Esophagus squamous epithelium (tissue), 5 donors: ENCODE results near the gene SIAH2. TPM values are rescaled to one million over a fixed set of nuclear protein-coding genes. Genes with fewer than 3 reads are reported as not detected.
A peak's percentile ranks its signal among the peaks of the same experiment; 100 is the strongest.

Experiments used
- DNase-seq: peaks from one replicate; lab custom pipeline; 2025; lab: John Stamatoyannopoulos, UW
- H3K27ac ChIP-seq, 4 donors: fragments of 200-600 bp; sonication (generic); one replicate each; pipeline ENCODE4 v1.5.1; 2016 to 2019; ENCODE audit warnings: mild to moderate bottlenecking in 1 of 4
- H3K27me3 ChIP-seq, 4 donors: fragments of 200-600 bp; sonication (generic); 1 replicate in 3 of 4; 2 replicates in 1 of 4; pipeline versions ENCODE4 v1.5.1 to v1.6.0; 2017 to 2021; ENCODE audit warnings: antibody characterized with exemption in 1 of 4
- H3K36me3 ChIP-seq, 3 donors: fragments of 200-600 bp; sonication (generic); one replicate each; pipeline ENCODE4 v1.5.1; 2016 to 2019
- H3K4me1 ChIP-seq, 3 donors: fragments of 200-600 bp; sonication (generic); one replicate each; pipeline ENCODE4 v1.5.1; 2017 to 2019
- H3K4me3 ChIP-seq, 4 donors: fragments of 200-600 bp; sonication (generic); 1 replicate in 3 of 4; 2 replicates in 1 of 4; pipeline ENCODE4 v1.5.1; 2016 to 2019; ENCODE audit warnings: mild to moderate bottlenecking in 2 of 4, moderate library complexity in 1 of 4
- H3K9me3 ChIP-seq, 3 donors: fragments of 200-600 bp; sonication (generic); one replicate each; pipeline ENCODE4 v1.5.1; 2016 to 2019
- POLR2A ChIP-seq, 4 donors: fragments of 450-650 bp; IDR thresholded peaks; one replicate each; pipeline ENCODE4 v1.6.1; 2017; ENCODE audit warnings: antibody characterized with exemption in 4 of 4, mild to moderate bottlenecking in 4 of 4, moderate library complexity in 3 of 4
- WGBS, 2 donors: methylation state at CpG; one replicate each; pipeline ENCODE4 v1.1.5; 2018; 5-methylcytosine and 5-hydroxymethylcytosine counted together
- intact Hi-C: fragments of 100-400 bp; cut with DNase I; formaldehyde crosslinking; loops from one replicate; pipeline ENCODE4 v1.15.0; 2022
- total RNA-seq, 4 donors: library from RNA; depleted of rRNA; stranded (reverse); fragments of >200 nt; gene quantifications; one replicate each; pipeline ENCODE4 v1.1.0, GENCODE V29; 2016
- TF ChIP-seq, protein P1 (sequence below), 6 experiments: fragments of 450-650 bp in 4 of 6; fragments of 200-600 bp in 2 of 6; sonication (generic) in 2 of 6; IDR thresholded peaks; one replicate each; pipeline ENCODE4 v1.5.1; 2016 to 2019; ENCODE audit warnings: antibody characterized with exemption in 6 of 6, mild to moderate bottlenecking in 4 of 6, moderate library complexity in 4 of 6
- donor health status: DM: yes; HTN: yes; CAD: no.

SIAH2 gene
- total RNA-seq, 4 donors from 2014 or later, result 39.4 to 74.8 (median 51.8) TPM

DNA sequence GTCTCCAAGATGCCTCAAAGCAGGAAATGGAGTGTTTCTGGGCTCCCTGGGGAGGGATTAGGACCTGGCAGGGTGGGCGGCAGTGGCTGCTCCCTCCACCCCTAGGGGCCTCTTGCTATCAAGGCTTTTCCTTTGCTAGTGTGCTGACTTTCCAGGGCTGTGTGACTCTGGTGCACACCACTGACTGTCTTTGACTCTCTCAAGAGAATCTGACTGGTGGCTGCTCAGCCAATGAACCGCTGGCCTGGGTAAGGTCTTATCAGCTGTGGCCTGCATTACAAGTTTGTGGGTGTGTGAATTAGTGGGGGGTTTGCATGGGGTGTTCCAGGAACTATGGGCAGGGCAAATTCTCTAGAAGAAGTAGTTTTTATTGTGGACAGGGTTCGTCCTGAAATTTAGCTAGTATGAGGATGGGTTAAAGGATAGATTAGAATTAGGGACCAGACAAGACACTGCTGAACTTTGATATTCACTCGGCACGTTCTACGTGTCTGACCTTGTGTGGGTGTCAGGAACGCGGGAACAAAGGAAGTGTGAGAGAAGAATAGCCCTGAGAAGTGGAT is 29.5 kb downstream of the SIAH2 start:
- TF ChIP-seq POLR2A (IDR thresholded peaks at IDR 0.05), result no peak
- TF ChIP-seq, protein P1, sequence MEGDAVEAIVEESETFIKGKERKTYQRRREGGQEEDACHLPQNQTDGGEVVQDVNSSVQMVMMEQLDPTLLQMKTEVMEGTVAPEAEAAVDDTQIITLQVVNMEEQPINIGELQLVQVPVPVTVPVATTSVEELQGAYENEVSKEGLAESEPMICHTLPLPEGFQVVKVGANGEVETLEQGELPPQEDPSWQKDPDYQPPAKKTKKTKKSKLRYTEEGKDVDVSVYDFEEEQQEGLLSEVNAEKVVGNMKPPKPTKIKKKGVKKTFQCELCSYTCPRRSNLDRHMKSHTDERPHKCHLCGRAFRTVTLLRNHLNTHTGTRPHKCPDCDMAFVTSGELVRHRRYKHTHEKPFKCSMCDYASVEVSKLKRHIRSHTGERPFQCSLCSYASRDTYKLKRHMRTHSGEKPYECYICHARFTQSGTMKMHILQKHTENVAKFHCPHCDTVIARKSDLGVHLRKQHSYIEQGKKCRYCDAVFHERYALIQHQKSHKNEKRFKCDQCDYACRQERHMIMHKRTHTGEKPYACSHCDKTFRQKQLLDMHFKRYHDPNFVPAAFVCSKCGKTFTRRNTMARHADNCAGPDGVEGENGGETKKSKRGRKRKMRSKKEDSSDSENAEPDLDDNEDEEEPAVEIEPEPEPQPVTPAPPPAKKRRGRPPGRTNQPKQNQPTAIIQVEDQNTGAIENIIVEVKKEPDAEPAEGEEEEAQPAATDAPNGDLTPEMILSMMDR (IDR thresholded peaks at IDR 0.05), result no peak
- Histone ChIP-seq H3K27me3 (no peaks in the 10 kb centered on the region), H3K4me1 (peaks cover 13 to 58% (median 17%) of the 10 kb centered on the region in 3 donors), H3K4me3 (no peak overlapping the region), H3K9me3 (no peaks in the 10 kb centered on the region), H3K27ac (peak overlapping the region; percentile 46 to 63 (median 54)), H3K36me3 (no peaks in the 10 kb centered on the region)
- DNase-seq, result no peak
- 31 to 61% methylated on average over 7 to 8 of the region's 8 CpGs for WGBS, 2 donors
- intact Hi-C loops, result no loop called here

- no peak for DNase-seq
- no peaks in the 10 kb centered on the region for H3K27me3 ChIP-seq
- peaks cover 21 to 59% (median 27%) of the 10 kb centered on the region in 3 donors for H3K4me1 ChIP-seq
- H3K9me3 ChIP-seq, result no peaks in the 10 kb centered on the region
- no peak overlapping the region for H3K27ac ChIP-seq
- TF ChIP-seq POLR2A (IDR thresholded peaks at IDR 0.05), result no peak
- TF ChIP-seq, protein P1 (IDR thresholded peaks at IDR 0.05), result no peak
- WGBS, 2 donors, result 93 to 96% methylated on average over 9 of the region's 9 CpGs
- no peak overlapping the region for H3K4me3 ChIP-seq
- no peaks in the 10 kb centered on the region for H3K36me3 ChIP-seq
- intact Hi-C loops, result no loop called here
Measured at GRCh38 chr3:150729682-150730360, 33.1 kb downstream of the SIAH2 start.

DNA sequence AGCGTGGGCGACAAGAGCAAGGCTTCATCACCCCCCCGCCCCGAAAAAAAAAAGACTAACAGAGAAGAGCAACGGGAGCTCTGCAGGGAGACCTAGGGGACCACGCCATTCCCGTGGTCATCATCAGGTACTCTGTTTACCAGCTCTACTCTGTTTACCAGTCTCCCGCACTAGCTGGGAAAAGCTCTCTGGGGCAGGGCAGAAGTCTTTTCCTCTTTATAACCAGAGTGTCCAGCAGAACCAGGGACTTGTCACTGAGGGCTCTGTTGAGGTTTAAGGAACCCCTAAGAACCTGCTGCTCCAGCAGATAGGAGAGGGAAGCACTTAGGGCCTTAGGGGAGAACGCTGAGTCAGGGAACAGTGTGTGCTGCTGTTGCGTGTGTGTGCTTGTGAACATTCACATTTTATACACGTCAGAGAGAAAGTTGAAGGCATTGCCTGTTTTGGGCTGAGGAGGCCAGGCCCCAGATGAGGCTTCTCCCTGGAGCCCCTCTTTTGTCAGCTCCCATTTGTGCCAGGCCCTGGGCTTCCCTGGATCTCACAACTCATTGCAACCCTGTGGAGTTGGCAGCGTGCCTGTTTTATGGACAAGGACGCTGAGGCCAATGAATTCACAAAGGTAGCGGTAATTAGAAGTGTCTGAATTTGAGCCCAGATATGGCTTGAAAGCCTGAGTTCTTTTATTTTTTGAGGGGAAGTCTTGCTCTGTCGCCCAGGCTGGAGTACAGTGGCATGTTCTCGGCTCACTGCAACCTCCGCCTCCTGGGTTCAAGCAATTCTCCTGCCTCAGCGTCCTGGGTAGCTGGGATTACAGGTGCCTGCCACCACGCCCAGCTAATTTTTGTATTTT is 35.1 kb downstream of the SIAH2 start:
- no peak overlapping the region for H3K4me3 ChIP-seq
- H3K36me3 ChIP-seq, result no peaks in the 10 kb centered on the region
- H3K4me1 ChIP-seq, result peaks cover 18 to 60% (median 30%) of the 10 kb centered on the region in 3 donors
- H3K27me3 ChIP-seq, result no peaks in the 10 kb centered on the region
- peak in 2 of 4 donors; percentile 22 to 52 for TF ChIP-seq POLR2A (IDR thresholded peaks at IDR 0.05)
- TF ChIP-seq, protein P1 (IDR thresholded peaks at IDR 0.05), result no peak
- no peaks in the 10 kb centered on the region for H3K9me3 ChIP-seq
- intact Hi-C loops, result no loop called here
- peak overlapping the region; percentile 75 to 91 (median 86) for H3K27ac ChIP-seq
- DNase-seq, result no peak
- WGBS, 2 donors, result 67 to 74% methylated on average over 16 to 18 of the region's 19 CpGs

- TF ChIP-seq, protein P1 (IDR thresholded peaks at IDR 0.05), result peak in 1 of 6 experiments; percentile 23
- no peak for TF ChIP-seq POLR2A (IDR thresholded peaks at IDR 0.05)
- Histone ChIP-seq H3K27ac (peak overlapping the region; percentile 78 to 91 (median 86)), H3K4me3 (no peak overlapping the region), H3K9me3 (no peaks in the 10 kb centered on the region), H3K36me3 (no peaks in the 10 kb centered on the region), H3K4me1 (peaks cover 18 to 72% (median 32%) of the 10 kb centered on the region in 3 donors), H3K27me3 (no peaks in the 10 kb centered on the region)
- intact Hi-C loops, result no loop called here
- 34 to 68% methylated on average over 4 to 5 of the region's 7 CpGs for WGBS, 2 donors
- no peak for DNase-seq
Measured at GRCh38 chr3:150725548-150725947, 37.4 kb downstream of the SIAH2 start.
